H9 (cell line): ENCODE data around the gene PDZD7. TPM values are rescaled to one million over a fixed set of nuclear protein-coding genes. Genes with fewer than 3 reads are reported as not detected.

Experiments used
- DNase-seq: peaks from one replicate; pipeline ENCODE4 v3.0.0-alpha.2; 2017
- H2AFZ ChIP-seq: one replicate; pipeline ENCODE4 v1.6.1; 2013; ENCODE audit warnings: mild to moderate bottlenecking, low read length, control low read depth, moderate library complexity
- H2AK5ac ChIP-seq: 2 replicates; pipeline ENCODE4 v1.6.1; 2013; ENCODE audit warnings: low read length, control low read depth, mixed read lengths; ENCODE audit not compliant: insufficient read length
- H2BK120ac ChIP-seq: one replicate; pipeline ENCODE4 v1.6.1; 2013; ENCODE audit warnings: low read depth, mild to moderate bottlenecking, low read length, control low read depth, inconsistent platforms; ENCODE audit not compliant: poor library complexity, severe bottlenecking
- H2BK12ac ChIP-seq: 2 replicates; pipeline ENCODE4 v1.6.1; 2013; ENCODE audit warnings: low read length, control low read depth, mixed read lengths, low read depth; ENCODE audit not compliant: insufficient read length
- H2BK15ac ChIP-seq: 2 replicates; pipeline ENCODE4 v1.6.1; 2013; ENCODE audit warnings: low read depth, low read length, control low read depth
- H2BK20ac ChIP-seq: one replicate; pipeline ENCODE4 v1.6.1; 2013; ENCODE audit warnings: low read depth, mild to moderate bottlenecking, low read length, control low read depth, inconsistent platforms; ENCODE audit not compliant: poor library complexity, severe bottlenecking
- H2BK5ac ChIP-seq: 2 replicates; pipeline ENCODE4 v1.6.1; 2013; ENCODE audit warnings: low read length, control low read depth, mixed read lengths; ENCODE audit not compliant: insufficient read length
- H3K14ac ChIP-seq: 2 replicates; pipeline ENCODE4 v1.6.1; 2013; ENCODE audit warnings: low read length, control low read depth; ENCODE audit not compliant: insufficient read depth
- H3K18ac ChIP-seq: 2 replicates; pipeline ENCODE4 v1.6.1; 2013; ENCODE audit warnings: low read depth, mild to moderate bottlenecking, mixed read lengths, low read length, control low read depth; ENCODE audit not compliant: insufficient read length
- H3K23ac ChIP-seq: 2 replicates; pipeline ENCODE4 v1.6.1; 2013; ENCODE audit warnings: low read length, control low read depth, mixed read lengths, low read depth; ENCODE audit not compliant: insufficient read length
- H3K23me2 ChIP-seq: 2 replicates; pipeline ENCODE4 v1.6.1; 2013; ENCODE audit warnings: low read depth, mild to moderate bottlenecking, mixed read lengths, low read length, control low read depth; ENCODE audit not compliant: insufficient read length, poor library complexity, severe bottlenecking
- H3K27ac ChIP-seq: 2 replicates; pipeline ENCODE4 v1.5.1; 2013; ENCODE audit warnings: low read length, control low read depth, mixed read lengths, low read depth; ENCODE audit not compliant: insufficient read length
- H3K27me3 ChIP-seq: 2 replicates; pipeline ENCODE4 v1.6.1; 2013; ENCODE audit warnings: low read length, control low read depth, inconsistent platforms; ENCODE audit not compliant: insufficient read depth
- H3K4ac ChIP-seq: 2 replicates; pipeline ENCODE4 v1.6.1; 2013; ENCODE audit warnings: low read depth, mild to moderate bottlenecking, control low read depth, inconsistent platforms, low read length, moderate library complexity
- H3K4me1 ChIP-seq: 2 replicates; pipeline ENCODE4 v1.6.1; 2013; ENCODE audit warnings: low read length, control low read depth, inconsistent platforms; ENCODE audit not compliant: insufficient read depth
- H3K4me2 ChIP-seq: 2 replicates; pipeline ENCODE4 v1.6.1; 2013; ENCODE audit warnings: low read length, control low read depth, mixed read lengths; ENCODE audit not compliant: insufficient read length, insufficient read depth
- H3K56ac ChIP-seq: 2 replicates; pipeline ENCODE4 v1.6.1; 2013; ENCODE audit warnings: low read depth, mild to moderate bottlenecking, mixed read lengths, low read length, control low read depth; ENCODE audit not compliant: insufficient read length
- H3K79me1 ChIP-seq: 2 replicates; pipeline ENCODE4 v1.6.1; 2013; ENCODE audit warnings: low read depth, mild to moderate bottlenecking, moderate library complexity, low read length, control low read depth, inconsistent platforms; ENCODE audit not compliant: insufficient read depth, poor library complexity, severe bottlenecking
- H3K79me2 ChIP-seq: 2 replicates; pipeline ENCODE4 v1.6.1; 2013; ENCODE audit warnings: low read length, control low read depth, inconsistent platforms; ENCODE audit not compliant: insufficient read depth
- H3K9ac ChIP-seq: 2 replicates; pipeline ENCODE4 v1.6.1; 2013; ENCODE audit warnings: low read length, control low read depth, mixed read lengths; ENCODE audit not compliant: insufficient read length; ENCODE audit errors: extremely low read depth
- H3K9me3 ChIP-seq: one replicate; pipeline ENCODE4 v1.6.1; 2013; ENCODE audit warnings: low read depth, low read length, inconsistent platforms; ENCODE audit not compliant: control insufficient read depth
- H3T11ph ChIP-seq: one replicate; pipeline ENCODE4 v1.6.1; 2013; ENCODE audit warnings: mild to moderate bottlenecking, low read length, control low read depth, inconsistent platforms
- H4K20me1 ChIP-seq: one replicate; pipeline ENCODE4 v1.6.1; 2013; ENCODE audit not compliant: control insufficient read depth, insufficient read length, insufficient read depth
- H4K5ac ChIP-seq: 2 replicates; pipeline ENCODE4 v1.6.1; 2013; ENCODE audit warnings: low read depth, mild to moderate bottlenecking, mixed read lengths, low read length, control low read depth; ENCODE audit not compliant: insufficient read length
- H4K8ac ChIP-seq: replicated peaks from 2 replicates; pipeline ENCODE4 v1.6.1; 2013; ENCODE audit warnings: low read length, control low read depth, mixed read lengths, low read depth; ENCODE audit not compliant: insufficient read length
- H4K91ac ChIP-seq: 2 replicates; pipeline ENCODE4 v1.6.1; 2013; ENCODE audit warnings: low read depth, mild to moderate bottlenecking, moderate library complexity, mixed read lengths, low read length, control low read depth; ENCODE audit not compliant: insufficient read length
- H3K27ac Mint-ChIP-seq, 3 experiments: 2 replicates in 2 of 3; 3 replicates in 1 of 3; pipeline ENCODE4 v1.8.0; 2020 to 2021; ENCODE audit warnings: mixed read lengths in 3 of 3, mild to moderate bottlenecking in 1 of 3, moderate library complexity in 1 of 3
- H3K27me3 Mint-ChIP-seq: 2 replicates; pipeline ENCODE4 v1.8.0; 2021; ENCODE audit warnings: low read depth, mild to moderate bottlenecking, moderate library complexity, mixed read lengths
- H3K36me3 Mint-ChIP-seq, 3 experiments: 2 replicates in 2 of 3; 3 replicates in 1 of 3; pipeline ENCODE4 v1.8.0; 2020 to 2021; ENCODE audit warnings: low read depth in 3 of 3, mixed read lengths in 3 of 3; ENCODE audit not compliant: insufficient read depth in 1 of 3
- H3K4me1 Mint-ChIP-seq, 2 experiments: 2 replicates each; pipeline ENCODE4 v1.8.0; 2020; ENCODE audit warnings: mixed read lengths in 2 of 2
- H3K4me3 Mint-ChIP-seq, 2 experiments: 2 replicates in 1 of 2; 3 replicates in 1 of 2; pipeline ENCODE4 v1.8.0; 2020 to 2021; ENCODE audit warnings: mild to moderate bottlenecking in 2 of 2, mixed read lengths in 2 of 2, moderate library complexity in 1 of 2
- H3K9me3 Mint-ChIP-seq, 2 experiments: 2 replicates in 1 of 2; 3 replicates in 1 of 2; pipeline ENCODE4 v1.8.0; 2020; ENCODE audit warnings: mild to moderate bottlenecking in 2 of 2, mixed read lengths in 2 of 2, moderate library complexity in 1 of 2
- CTCF ChIP-seq: fragments of 200-600 bp; sonication (generic); conservative IDR thresholded peaks from 3 replicates; pipeline ENCODE4 v1.8.0; 2021; ENCODE audit warnings: antibody characterized with exemption, mild to moderate bottlenecking
- WGBS: extraction: QIAGEN DNeasy Blood & Tissue Kit; methylation state at CpG from one replicate; pipeline ENCODE4 v1.1.7; 2013; ENCODE audit warnings: missing lambda C conversion rate, low lambda C conversion rate, mixed read lengths; ENCODE audit not compliant: insufficient read length; ENCODE audit errors: extremely low coverage; 5-methylcytosine and 5-hydroxymethylcytosine counted together
- total RNA-seq: library from RNA; stranded (reverse); gene quantifications from 2 replicates; pipeline ENCODE4 v1.2.1, GENCODE V29; 2021

The PDZD7 gene
- total RNA-seq, 1 experiment from 2014 or later: 2.0 TPM

GRCh38 chr10:101010329-101010728 lies 20.6 kb downstream of the PDZD7 start:
- H3K4me3 Mint-ChIP-seq: no peak overlapping the region
- DNase-seq: no peak
- no peak overlapping the region for H2BK120ac ChIP-seq
- no peak overlapping the region for H2AFZ ChIP-seq
- no peak overlapping the region for H2AK5ac ChIP-seq
- H3K4me2 ChIP-seq: no peak overlapping the region
- H3K9ac ChIP-seq: no peak overlapping the region
- H3K9me3 ChIP-seq: no peaks in the 10 kb centered on the region
- no peak overlapping the region for H2BK5ac ChIP-seq
- H3K79me1 ChIP-seq: no peaks in the 10 kb centered on the region
- no peaks in the 10 kb centered on the region for H3K23me2 ChIP-seq
- no peaks in the 10 kb centered on the region; a peak in 1 of 5 replicates for H3K9me3 Mint-ChIP-seq
- no peaks in the 10 kb centered on the region for H3K79me2 ChIP-seq
- no peak overlapping the region for H2BK12ac ChIP-seq
- no peak overlapping the region for H3K56ac ChIP-seq
- no peak overlapping the region for H2BK15ac ChIP-seq
- H3K27me3 ChIP-seq: no peaks in the 10 kb centered on the region
- WGBS: no CpG with 5 or more reads among the region's 22 CpGs
- no peak overlapping the region for H4K91ac ChIP-seq
- no peak overlapping the region for H2BK20ac ChIP-seq
- H3K4me1 Mint-ChIP-seq: peaks cover 19 to 35% of the 10 kb centered on the region in 2 experiments
- no peak overlapping the region for H3K4ac ChIP-seq
- no peak overlapping the region for H4K8ac ChIP-seq
- peaks cover 7 to 21% (median 17%) of the 10 kb centered on the region in 3 experiments; a peak in 5 of 7 replicates for H3K36me3 Mint-ChIP-seq
- no peak for TF ChIP-seq CTCF
- H4K20me1 ChIP-seq: no peaks in the 10 kb centered on the region
- no peak overlapping the region for H3K14ac ChIP-seq
- H4K5ac ChIP-seq: no peak overlapping the region
- H3K18ac ChIP-seq: no peak overlapping the region
- no peak overlapping the region for H3K23ac ChIP-seq
- no peak overlapping the region for H3T11ph ChIP-seq
- peaks cover 18% of the 10 kb centered on the region for H3K27me3 Mint-ChIP-seq
- no peak overlapping the region for H3K27ac ChIP-seq
- no peak overlapping the region for H3K27ac Mint-ChIP-seq
- H3K4me1 ChIP-seq: no peaks in the 10 kb centered on the region
